Esophagus muscularis mucosa (tissue), 3 donors: ENCODE results near the gene CDC6.

Experiments used
- POLR2A ChIP-seq: fragments of 450-650 bp; IDR thresholded peaks from one replicate; pipeline ENCODE4 v1.6.1; 2017; ENCODE audit warnings: antibody characterized with exemption, moderate library complexity, mild to moderate bottlenecking, low read depth
- TF ChIP-seq, protein P1 (sequence below), 3 experiments: fragments of 200-600 bp in 2 of 3; fragments of 450-650 bp in 1 of 3; sonication (generic) in 2 of 3; IDR thresholded peaks; one replicate each; pipeline ENCODE4 v1.5.1; 2017 to 2019; ENCODE audit warnings: antibody characterized with exemption in 3 of 3, mild to moderate bottlenecking in 2 of 3, moderate library complexity in 1 of 3

DNA sequence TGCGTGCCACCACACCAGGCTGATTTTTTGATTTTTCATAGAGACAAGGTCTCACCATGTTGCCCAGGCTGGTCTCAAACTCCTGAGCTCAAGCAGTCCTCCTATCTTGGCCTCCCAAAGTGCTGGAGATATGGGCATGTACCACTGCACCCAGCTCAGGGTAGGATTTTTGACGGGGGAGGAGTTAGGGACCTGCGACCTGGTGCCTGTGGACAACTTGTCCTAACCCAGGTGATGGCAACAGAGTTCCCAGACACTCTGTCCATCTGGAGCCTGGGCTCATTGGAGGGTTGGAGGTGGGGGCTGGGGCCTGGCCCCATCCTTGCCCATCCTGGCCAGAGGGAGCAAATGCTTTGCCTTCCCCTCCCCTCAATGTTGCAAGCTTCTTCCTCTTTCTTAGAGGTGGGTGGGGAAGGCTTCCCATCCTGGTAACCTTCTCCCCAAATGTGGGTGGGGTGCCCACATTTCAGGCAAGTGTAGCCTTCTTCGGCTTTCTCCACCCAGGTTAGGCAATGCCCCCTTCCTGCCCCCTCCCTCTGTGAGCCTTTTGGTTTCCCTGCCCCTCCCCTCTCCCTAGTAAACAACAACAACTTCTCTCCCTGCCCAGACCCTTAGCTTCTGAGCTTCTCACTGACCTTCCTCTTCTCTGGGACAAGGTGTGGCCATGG is 46.2 kb downstream of the CDC6 start:
- TF ChIP-seq, protein P1, sequence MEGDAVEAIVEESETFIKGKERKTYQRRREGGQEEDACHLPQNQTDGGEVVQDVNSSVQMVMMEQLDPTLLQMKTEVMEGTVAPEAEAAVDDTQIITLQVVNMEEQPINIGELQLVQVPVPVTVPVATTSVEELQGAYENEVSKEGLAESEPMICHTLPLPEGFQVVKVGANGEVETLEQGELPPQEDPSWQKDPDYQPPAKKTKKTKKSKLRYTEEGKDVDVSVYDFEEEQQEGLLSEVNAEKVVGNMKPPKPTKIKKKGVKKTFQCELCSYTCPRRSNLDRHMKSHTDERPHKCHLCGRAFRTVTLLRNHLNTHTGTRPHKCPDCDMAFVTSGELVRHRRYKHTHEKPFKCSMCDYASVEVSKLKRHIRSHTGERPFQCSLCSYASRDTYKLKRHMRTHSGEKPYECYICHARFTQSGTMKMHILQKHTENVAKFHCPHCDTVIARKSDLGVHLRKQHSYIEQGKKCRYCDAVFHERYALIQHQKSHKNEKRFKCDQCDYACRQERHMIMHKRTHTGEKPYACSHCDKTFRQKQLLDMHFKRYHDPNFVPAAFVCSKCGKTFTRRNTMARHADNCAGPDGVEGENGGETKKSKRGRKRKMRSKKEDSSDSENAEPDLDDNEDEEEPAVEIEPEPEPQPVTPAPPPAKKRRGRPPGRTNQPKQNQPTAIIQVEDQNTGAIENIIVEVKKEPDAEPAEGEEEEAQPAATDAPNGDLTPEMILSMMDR (IDR thresholded peaks at IDR 0.05), result no peak
- no peak for TF ChIP-seq POLR2A
